Right forelimb (tissue), 1 donor: ENCODE results near the gene KRT73.

Source experiments
- DNase-seq: peaks from one replicate; pipeline ENCODE4 v3.0.0-alpha.2; 2018

Gene KRT73

DNA sequence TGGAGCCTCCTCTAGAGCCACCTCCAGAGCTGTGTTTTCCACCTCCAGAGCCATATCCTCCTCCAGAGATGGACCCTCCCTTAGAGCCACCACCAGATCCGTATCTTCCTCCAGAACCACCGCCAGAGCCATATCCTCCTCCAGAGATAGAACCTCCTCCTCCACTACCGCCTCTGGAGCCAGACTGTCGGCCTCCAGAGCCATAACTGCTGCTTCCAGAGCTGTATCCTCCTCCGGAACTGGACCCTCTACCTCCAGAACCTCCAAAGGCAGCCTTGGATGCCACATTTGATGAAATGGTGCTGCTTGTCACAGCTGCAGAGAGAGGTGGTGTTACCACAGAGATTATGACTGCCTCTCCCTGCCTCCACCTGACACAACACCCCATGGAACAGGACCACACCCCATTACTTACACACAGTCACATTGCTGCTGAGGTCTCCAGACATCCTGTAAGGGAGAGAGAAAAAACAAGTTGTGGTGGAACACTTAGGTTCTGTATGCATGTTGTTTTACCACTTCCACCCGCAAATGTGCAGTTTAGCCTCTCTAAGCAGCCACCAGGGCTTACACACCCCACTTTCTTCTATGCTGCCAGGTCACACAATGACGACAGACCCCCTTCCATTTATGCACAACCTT lies 26.9 kb upstream of the KRT73 start:
- no peak for DNase-seq

DNA sequence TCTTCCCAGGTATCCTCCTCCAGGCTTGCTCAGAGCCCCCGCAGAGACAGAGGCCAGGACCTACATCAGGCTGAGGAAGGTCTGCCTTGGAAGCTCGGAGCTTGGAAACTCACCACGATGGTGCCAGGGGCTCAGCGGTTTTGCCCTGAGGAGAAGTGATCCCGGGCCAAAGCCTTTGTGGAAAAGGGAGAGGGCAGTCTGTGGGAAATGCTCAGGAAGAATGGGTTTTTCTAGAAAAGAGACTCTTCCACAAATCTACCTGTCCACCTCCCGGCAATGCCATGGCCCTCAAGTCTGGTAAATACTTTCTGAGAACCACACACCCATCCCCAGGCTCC lies 25.7 kb upstream of the KRT73 start:
- no peak for DNase-seq

DNA sequence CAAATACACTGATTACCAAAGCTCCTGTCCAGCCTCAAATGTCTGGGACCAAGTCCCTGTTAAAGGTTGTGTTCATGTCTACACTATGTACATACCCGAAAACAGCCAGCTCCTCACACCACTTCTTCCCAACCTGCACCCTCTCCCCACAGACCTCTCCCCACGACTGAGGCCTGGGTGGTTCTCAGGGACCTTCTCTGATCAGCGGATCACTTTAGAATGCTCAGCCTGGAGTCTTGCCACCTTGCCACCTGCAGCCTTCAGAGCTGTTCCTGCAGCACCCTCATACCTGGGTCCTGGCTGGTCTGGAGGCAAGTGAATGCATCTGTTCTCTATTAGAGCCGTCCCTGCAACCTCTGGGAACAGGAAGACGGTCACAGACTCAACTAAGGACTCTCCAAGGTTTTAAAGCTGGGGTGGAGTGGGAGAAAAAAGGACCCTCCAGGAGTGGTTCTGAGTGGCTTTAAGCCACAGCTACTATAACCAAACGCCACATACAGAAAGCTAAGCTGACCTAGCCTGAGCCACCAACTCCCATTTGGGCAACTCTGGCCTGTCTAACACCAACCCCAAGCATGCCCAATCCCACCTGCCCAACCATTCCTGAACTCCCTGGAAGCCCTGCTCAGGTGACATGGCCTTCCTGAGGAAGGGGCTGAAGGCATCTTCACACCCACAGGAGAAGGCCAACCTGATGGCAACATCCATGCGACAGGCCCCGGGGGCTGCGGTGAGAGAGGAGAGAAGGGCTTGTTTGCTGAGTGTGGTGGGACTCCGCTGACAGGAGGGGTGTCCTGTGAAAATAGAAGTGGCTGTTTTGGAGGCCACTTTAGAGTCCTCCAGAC lies 25.1 kb upstream of the KRT73 start:
- DNase-seq: no peak

DNA sequence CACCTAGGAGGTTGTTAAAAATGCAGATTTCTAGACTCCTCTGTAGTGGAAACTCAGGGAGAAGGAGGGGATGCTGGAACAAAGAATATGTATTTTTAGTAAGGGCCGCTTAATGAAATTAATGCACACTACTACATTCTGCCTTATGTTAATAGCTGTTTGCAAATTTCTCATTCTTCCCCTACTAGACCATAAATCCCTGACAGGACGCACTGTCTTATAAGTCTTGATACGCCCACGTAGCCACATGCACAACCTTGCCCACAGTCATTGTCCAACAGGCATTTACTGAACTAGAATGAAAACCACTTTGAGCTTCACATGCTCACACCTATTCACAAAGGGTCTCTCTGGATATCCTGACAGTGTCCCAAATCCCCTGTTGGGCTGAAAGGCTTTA lies 23.1 kb upstream of the KRT73 start:
- no peak for DNase-seq

DNA sequence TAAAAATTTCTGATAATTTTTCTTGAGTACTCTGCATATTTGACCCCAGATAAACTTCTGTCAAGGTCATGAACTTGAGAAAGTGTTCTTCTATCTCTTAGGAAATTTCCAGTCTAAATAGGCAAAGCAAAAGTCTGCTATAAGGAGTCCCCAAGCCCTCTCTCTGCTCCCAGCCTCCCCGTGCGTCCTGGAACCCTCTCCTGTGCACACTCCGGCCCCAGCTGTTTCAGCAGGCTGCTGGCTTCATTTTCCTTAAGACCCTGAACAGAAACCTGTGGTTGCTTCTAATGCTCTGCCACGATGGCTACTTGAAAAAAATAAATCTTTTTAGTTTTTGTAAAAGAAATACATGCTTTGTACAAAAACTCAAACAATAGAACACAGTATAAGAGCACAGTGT lies 18.9 kb upstream of the KRT73 start:
- no peak for DNase-seq

DNA sequence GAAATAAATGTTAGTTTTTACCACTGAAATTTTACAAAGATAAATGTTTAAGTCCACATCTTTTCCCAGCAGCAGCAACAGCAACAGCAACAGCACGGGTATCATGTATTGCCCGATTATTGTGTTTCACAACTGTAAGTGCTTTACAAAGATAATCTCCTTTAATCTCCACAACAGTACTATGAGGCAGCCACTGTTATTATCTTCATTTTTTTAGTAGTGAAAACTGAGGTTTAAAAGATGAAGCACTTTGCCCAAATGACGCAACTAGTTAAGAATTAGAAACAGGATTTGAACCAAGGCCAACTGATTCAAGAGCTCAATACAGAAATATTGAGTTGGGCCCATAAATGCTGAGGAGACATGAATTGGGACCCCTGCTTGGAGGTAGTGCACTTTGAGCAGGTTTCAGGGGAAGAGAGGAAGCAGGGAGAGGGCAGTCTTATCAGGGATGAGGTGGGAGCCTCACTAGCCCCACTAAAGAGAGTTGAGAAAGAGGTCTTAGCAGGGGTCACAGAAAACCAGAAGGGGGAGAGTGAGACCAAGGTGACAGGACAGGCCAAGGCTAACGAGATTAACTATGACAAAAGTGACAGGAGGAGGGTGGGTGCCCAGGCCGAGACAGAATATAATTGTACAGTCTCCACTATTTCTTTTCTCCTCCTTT lies 18.4 kb upstream of the KRT73 start:
- no peak for DNase-seq

DNA sequence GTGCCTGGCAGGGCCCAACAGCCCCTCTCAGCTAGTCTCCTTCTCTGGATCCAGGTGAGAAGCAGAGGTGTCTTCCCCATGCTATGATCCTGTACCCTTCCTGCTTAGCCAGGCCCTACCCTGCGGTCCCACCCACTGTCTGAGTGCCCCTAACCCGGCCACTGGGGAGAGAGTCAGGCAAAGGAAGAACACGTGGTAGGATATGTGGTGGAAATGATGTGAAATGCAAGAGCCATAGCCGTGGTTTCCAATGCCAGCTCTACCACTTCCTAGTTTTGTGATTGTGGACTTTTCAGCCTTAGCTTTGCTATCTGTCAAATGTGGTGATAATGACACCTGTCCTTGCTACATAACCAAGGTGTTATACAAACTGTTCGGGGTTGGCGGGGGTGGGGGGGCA lies 17.8 kb upstream of the KRT73 start:
- no peak for DNase-seq

DNA sequence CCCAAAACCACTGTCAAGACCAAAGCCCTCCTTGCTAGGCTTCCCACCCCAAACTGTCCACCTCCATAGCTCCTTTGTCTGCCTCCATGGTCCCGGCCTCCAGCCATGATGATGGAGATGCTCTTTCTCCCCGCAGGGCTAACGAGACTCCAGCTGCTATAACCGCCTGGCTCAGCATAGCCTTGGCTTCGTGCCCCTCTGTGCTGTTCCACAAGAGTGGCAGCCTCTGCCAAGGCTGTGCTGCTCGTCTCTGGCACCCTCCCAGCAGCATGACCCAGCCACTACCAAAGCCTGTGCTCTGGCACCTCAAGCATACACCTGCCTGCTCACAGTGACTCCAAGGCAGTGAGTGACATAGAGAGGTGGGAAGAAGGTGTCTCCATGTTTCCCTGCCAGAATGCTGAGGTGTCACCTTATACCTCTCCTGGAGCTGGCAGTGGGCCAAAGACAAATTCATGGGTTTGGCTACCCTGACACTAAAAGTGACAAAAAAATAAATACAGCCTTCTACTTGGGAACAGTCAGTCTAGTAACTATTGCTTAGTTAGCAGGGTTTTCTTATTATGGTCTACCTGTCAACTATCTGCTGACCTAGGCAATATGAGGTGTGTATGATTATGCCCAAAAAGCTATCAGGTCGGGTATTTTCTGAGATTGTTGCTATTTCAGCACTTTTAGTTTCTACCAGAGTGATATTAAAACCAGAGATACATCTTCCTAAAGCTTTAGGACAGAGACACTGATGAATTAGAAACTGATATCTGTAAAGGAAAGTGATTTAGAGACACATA lies 16.1 kb upstream of the KRT73 start:
- no peak for DNase-seq

DNA sequence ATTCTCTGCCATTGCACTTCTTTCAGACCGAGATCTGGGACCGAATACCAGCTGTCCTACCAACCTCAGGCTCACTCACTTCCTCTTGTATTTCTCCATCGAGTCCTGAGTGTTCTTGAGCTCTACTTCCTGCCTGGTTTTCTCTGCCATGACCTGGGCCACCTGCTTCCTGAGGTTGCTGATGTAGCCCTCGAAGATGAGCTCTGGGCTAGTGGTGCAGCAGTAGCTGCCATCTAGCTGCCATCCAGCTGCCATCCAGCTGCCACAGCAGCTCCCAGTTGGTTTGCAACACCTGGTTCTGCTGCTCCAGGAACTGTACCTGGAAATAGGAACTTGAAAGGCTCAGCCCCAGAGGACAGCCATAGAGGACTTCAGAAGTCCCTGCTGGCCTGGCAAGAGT lies 15.0 kb upstream of the KRT73 start:
- no peak for DNase-seq

DNA sequence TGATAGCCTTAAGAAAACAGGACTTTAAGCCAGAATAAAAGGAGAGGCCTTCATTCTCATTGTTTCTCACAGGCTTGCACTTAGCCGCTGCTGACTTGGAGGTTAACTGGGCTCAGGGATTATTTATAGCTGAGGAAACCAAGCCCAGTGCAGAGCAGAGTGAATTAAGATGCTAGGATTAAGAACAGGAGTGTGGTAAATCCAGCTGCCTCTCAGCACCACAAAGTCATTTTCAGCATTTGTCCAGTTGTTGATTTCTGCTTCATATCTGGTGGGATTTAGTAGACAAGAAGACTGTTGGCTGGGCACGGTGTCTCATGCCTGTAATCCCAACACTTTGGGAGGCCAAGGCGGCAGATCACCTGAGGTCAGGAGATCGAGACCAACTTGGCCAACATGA lies 14.3 kb upstream of the KRT73 start:
- no peak for DNase-seq

DNA sequence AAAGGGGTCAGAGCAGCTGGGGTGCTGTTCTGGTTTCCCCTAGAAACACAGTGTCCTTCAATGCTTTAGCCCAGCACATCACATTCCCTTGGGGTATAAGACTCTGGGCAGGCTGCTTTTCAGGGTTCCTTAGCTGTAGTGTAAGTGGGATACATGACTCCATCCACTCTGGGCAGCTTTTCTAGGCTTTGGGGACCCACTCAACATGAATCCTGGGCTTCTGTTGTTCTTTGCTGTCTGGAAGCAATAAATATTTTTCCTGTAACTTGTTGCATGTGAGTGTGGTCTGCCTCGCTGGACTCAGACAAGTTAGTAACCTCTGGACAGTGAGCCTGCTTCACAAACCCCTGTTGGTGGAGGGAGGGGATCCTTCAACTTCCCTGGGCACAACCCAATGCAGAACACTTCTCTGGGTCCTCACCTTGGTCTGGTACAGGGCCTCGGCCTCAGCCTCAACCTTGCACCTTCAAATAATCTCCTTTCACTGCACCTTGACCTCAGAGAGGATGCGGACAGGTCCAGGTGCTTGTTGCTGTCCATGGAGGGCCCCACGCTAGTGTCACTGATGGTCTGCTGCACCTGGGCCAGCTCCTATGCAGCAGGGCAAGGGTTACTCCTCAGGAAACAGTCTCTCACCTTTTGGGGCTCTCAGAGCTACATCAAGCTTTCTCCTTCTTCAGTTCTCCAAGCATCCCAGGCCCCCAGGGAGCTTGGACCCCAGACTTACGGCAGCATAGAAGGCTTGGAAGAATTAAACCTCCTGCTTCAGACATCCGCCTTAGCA lies 13.5 kb upstream of the KRT73 start:
- no peak for DNase-seq

DNA sequence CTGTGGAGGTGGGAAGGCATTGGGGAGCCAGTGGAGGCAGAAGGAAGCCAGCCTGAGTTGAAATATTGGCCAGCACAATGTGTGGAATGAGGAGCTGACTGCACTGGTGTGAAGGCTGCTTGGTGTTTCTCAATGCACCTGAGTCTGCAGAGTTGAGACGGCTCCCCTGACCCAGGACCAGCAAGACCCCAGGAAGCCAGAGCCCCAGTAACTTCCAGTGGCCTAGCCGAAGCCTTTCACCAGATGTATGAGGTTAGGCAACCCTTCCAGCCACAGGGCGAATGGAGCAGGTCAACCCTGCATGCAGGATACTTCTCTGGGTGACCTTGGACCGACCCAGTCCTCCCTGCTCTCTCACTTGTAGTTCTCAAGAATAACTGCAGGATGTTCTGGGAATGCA lies 12.9 kb upstream of the KRT73 start:
- no peak for DNase-seq

DNA sequence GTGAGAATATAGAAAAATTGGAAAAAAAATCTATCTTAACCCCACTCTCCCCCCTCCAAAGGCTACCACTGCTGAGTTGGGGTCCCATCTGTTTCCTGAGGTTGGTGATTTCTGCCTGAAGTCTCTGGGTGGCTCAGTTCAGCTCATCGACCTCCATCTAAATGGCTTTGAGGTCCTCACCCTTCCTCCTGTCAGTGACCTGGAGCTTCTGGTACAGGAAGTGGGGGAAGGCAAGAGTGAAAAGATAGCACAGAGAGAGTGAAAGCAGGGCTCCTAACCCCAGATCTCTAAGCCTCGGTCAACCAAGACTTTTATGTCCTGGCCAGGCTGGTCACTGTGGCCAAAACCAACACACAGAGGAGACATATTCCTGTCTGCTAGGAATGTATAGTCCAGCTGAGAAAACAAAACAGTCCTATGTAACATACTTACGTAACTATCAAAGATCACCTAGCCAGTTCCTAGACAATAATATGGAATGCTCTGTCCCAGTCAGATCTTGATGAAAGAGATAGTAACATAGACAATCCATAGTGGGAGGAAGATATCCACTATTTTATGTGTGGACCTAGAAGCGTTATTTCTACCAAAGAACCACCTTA lies 12.3 kb upstream of the KRT73 start:
- no peak for DNase-seq

DNA sequence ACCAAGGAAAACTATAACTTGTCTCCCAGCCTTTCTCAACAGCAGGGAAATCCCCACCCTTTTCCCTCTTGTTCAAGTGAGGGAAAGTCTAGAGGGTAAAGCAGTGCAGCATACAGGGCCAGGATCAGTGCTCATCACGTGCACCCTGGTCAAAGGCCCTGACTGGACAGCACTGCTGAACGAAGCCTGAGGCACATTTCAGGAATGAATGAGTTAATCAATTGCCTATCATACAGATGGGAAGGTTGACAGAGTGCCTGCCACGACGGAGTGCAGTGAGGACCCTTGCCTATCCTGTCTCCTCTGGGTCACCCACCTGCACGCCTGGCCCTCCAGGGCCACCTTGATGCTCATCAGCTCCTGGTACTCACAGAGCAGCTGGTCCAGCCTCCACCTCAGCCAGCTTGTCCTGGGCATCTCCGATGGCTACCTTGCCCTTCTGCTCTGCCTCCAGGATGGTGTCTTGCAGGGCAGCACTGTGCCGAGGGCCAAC lies 11.7 kb upstream of the KRT73 start:
- no peak for DNase-seq

DNA sequence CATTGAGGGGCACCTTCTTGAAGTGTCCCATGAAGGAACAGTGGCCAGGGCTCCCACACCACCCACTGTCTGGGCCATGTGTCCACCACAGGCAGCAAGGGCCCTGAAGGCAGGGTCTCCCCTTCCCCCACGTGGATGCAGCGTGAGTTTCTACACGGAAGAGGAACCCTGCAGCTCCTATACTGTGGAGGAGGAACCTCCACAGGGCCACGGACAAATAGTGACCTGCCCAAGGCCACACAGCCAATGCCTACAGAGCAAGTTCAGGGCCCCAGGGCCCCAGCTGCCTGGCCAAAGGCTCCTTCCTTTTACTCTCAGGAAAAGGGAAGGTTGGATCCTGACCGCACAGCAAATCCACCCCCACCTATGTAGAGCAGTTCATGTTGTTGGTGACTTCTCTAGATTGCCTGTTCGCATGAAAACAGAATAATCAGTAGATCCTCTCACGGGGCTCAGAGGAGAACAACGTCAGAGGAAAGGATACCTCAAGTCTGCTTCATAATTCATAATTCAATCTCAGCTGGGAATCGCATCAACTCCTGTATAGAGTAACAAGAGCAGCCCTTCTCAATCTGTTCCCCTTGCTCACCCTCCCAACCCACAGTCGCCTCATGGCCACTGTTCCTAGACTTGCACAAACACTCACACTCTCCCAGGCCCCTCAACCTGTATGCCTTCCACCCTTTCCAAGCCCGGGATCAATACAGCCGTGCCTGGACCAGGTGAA lies 11.1 kb upstream of the KRT73 start:
- DNase-seq: no peak

DNA sequence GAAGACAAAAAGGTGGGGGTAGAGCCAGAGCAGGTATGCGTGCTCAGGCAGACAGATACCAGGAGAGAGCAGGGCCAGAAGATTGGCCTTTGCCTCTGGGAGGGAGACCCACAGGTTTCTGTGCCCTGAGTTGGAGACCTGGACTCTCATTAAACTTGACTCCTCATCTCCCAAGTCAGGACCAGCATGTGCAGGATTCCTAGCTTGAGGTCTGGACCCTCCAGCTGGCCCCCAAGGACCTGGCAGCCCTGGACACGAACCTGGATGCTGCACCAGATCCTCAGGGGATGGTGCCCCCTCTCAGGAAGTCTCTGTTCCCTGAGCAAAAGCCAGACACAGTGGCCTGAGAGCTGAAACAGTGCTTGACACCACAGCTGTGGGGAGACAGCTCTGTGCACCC lies 10.5 kb upstream of the KRT73 start:
- no peak for DNase-seq

DNA sequence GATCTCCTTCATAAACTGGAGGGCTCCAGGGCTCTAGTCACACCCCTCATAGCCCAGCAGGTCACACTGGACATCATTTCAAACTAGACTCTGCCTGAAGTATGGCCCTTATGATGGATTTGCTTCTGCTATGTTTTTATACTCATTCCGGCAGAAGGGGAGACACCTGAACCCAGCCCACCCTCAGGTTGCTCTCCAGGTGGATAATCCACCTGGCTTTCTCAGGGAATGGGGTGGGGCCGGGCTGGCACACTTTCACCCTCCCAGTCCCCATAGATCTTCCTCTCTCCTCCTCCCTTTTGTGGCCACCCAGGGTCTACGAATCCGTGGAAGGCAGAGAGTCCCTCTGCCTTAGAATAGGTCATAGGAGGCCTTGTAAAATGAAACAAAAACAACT lies 9.8 kb upstream of the KRT73 start:
- DNase-seq: no peak

DNA sequence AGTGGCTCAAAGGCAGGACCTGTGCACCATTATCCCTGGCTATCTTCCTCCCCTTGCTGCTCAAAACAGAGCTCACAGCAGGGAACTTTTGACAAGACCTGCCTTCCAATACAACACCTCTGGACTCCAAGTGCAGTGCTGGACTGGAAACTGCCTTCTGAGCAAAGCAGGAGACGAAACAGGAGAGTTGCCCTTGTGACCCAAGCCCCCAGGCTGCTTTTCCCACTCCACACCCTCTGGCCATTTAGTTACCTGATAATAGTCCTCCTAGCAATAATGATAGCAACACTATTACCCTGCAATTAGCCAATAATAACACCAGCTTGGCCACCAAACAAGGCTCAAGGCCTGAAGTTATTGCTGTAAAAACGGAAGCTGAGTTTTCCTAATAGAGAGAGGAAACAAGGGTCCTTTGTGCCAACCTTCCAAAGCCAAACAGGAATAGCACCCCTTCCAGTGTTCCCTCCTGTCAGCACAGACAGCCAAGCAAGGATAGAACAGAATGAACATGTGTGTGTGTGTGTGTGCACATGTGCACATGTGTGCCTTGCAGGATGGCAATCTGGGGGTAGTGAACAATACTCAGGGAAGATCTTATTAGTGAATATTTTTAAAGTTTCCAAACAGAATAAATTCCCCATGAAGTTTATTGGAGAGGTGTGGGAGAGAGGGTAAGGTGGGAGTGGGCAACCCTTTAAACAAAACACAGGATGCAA lies 9.2 kb upstream of the KRT73 start:
- DNase-seq: no peak

DNA sequence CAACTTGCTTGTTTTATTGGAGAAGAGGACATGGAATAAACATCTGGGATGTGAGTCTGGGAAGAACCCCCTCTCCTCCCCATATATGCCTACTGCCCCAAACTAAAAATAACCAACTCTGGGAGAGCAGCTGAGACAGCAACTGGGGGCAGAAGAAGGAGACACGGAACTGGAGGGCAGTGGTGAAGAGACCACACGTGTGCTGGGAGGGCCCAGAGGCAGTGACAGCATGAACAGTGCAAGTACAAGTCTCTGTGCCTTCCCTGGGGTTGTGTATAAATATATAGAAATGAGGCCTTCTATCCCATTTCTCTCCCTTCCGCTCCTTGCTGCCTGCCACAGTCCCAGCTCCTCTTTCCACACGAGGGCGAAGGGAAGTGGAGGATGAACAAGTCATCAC lies 4.0 kb upstream of the KRT73 start:
- no peak for DNase-seq

DNA sequence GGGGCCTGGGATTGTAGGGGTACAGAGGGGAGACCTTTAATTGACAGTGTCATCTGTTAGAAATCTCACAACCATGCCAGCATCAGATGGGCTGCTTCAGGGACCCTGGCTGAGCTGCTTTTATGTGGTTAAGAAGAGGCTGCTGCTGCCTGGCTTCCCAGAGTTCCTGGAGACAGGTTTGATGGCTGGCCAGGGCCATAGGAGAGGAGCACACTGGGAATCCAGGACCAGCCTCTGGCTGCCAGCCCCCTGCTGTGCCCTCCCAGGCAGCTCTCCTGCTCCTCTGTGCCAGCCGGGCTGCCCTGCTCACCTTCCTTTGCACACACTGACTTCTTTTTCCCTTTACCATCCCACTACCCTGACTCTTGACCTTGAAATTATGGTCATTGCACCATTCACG lies 507 bp upstream of the KRT73 start:
- no peak for DNase-seq

DNA sequence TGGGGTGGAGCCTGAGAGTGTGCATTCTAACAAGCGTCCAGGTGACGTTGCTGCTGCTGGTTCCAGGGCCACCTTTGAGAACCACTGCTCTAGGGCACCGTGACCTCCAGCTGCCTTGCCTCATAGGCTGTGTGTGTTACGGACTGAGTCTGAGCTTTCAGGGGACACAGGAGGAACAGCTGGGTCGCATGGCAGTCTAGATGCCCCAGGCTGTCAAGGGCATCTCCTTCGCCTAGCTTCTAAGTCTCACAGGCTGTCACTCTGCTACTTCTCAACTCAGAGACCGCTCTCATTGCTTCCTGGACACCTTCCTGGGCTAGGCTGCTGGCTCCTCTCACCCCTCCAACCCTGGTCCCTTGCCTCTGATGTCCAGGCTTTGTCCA lies 965 bp downstream of the KRT73 start:
- DNase-seq: no peak
